Astrocyte of the spinal cord (primary cell): ENCODE results near the gene DPP6.

Experiments
- DNase-seq: peaks from one replicate; pipeline ENCODE4 v3.0.0; 2011; ENCODE audit warnings: low read depth, low spot score
- H3K4me3 ChIP-seq: 2 replicates; pipeline ENCODE4 v1.5.1; 2011; ENCODE audit warnings: low read depth, mild to moderate bottlenecking, low read length, moderate library complexity
- CTCF ChIP-seq: IDR thresholded peaks from 2 replicates; pipeline ENCODE4 v1.5.1; 2012; ENCODE audit warnings: low read depth, mild to moderate bottlenecking, low read length, inconsistent platforms
- in situ Hi-C: cut with HindIII; loops from 2 replicates; pipeline ENCODE4 v1.10.0; 2017; ENCODE audit warnings: low sequenced_read_pairs

Gene DPP6

GRCh38 chr7:154497751-154498150 lies 445.6 kb downstream of the DPP6 start:
- no peak overlapping the region for H3K4me3 ChIP-seq
- no peak for DNase-seq
- TF ChIP-seq CTCF: no peak
- in situ Hi-C loops: no loop called here

- peak; percentile 37 for TF ChIP-seq CTCF
- DNase-seq: peak; percentile 15
- in situ Hi-C loops: no loop called here
- H3K4me3 ChIP-seq: no peak overlapping the region
These were observed 451.9 kb downstream of the DPP6 start for GRCh38 chr7:154503962-154504550.

- in situ Hi-C loops: no loop called here
- H3K4me3 ChIP-seq: no peak overlapping the region
- DNase-seq: no peak
- no peak for TF ChIP-seq CTCF
These were observed 452.7 kb downstream of the DPP6 start for GRCh38 chr7:154504918-154505317.

GRCh38 chr7:154505362-154505761 lies 453.2 kb downstream of the DPP6 start:
- no peak overlapping the region for H3K4me3 ChIP-seq
- in situ Hi-C loops: no loop called here
- no peak for TF ChIP-seq CTCF
- no peak for DNase-seq

GRCh38 chr7:154509192-154509591 lies 457.0 kb downstream of the DPP6 start:
- H3K4me3 ChIP-seq: no peak overlapping the region
- TF ChIP-seq CTCF: no peak
- in situ Hi-C loops: no loop called here

GRCh38 chr7:154512121-154512833 lies 460.1 kb downstream of the DPP6 start:
- DNase-seq: no peak
- TF ChIP-seq CTCF: no peak
- no peak overlapping the region for H3K4me3 ChIP-seq
- in situ Hi-C loops: no loop called here

More at GRCh38 chr7:154509192-154509591, 457.0 kb downstream of the DPP6 start:
- no peak for DNase-seq
